ENCODE measurements around the gene SULT4A1. TPM values are rescaled to one million over a fixed set of nuclear protein-coding genes. Genes with fewer than 3 reads are reported as not detected.

SULT4A1 gene
- total RNA-seq, 1 experiment from 2014 or later = 15.0 TPM

- peaks cover 4 to 14% of the 10 kb centered on the region in 2 experiments; a peak in 3 of 4 replicates for H3K4me1 Mint-ChIP-seq
- no peak overlapping the region for H2BK5ac ChIP-seq (ENCODE audit: insufficient read length, low read length)
- H3K27ac Mint-ChIP-seq = no peak overlapping the region
- peaks cover 40% of the 10 kb centered on the region for H3K27me3 Mint-ChIP-seq (ENCODE audit: low read depth)
- no peak overlapping the region for H4K5ac ChIP-seq (ENCODE audit: insufficient read length, low read depth, low read length)
- peaks cover 5 to 10% (median 8%) of the 10 kb centered on the region in 3 experiments; a peak in 5 of 7 replicates for H3K36me3 Mint-ChIP-seq (ENCODE audit: insufficient read depth in 1 of 3, low read depth in 3 of 3)
- H3K9me3 ChIP-seq (ENCODE audit: control insufficient read depth, low read depth, low read length) = no peaks in the 10 kb centered on the region
- H4K8ac ChIP-seq (replicated peaks; ENCODE audit: insufficient read length, low read depth, low read length) = no peak overlapping the region
- H3K18ac ChIP-seq (ENCODE audit: insufficient read length, low read depth, low read length) = no peak overlapping the region
- no peak overlapping the region for H2BK15ac ChIP-seq (ENCODE audit: low read depth, low read length)
- H2AK5ac ChIP-seq (ENCODE audit: insufficient read length, low read length) = no peak overlapping the region
- H4K91ac ChIP-seq (ENCODE audit: insufficient read length, low read depth, low read length) = no peak overlapping the region
- TF ChIP-seq, protein P1, sequence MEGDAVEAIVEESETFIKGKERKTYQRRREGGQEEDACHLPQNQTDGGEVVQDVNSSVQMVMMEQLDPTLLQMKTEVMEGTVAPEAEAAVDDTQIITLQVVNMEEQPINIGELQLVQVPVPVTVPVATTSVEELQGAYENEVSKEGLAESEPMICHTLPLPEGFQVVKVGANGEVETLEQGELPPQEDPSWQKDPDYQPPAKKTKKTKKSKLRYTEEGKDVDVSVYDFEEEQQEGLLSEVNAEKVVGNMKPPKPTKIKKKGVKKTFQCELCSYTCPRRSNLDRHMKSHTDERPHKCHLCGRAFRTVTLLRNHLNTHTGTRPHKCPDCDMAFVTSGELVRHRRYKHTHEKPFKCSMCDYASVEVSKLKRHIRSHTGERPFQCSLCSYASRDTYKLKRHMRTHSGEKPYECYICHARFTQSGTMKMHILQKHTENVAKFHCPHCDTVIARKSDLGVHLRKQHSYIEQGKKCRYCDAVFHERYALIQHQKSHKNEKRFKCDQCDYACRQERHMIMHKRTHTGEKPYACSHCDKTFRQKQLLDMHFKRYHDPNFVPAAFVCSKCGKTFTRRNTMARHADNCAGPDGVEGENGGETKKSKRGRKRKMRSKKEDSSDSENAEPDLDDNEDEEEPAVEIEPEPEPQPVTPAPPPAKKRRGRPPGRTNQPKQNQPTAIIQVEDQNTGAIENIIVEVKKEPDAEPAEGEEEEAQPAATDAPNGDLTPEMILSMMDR (conservative IDR thresholded peaks at IDR 0.05) = no peak
- H2BK120ac ChIP-seq (ENCODE audit: low read depth, low read length, poor library complexity, severe bottlenecking) = no peak overlapping the region
- no peak overlapping the region for H3K4me3 Mint-ChIP-seq
- no peak overlapping the region for H3K4me2 ChIP-seq (ENCODE audit: insufficient read depth, insufficient read length, low read length)
- no peak overlapping the region for H3K56ac ChIP-seq (ENCODE audit: insufficient read length, low read depth, low read length)
- WGBS (ENCODE audit: extremely low coverage, insufficient read length, low lambda C conversion rate) = no CpG with 5 or more reads among the region's 16 CpGs
- H3K4me1 ChIP-seq (ENCODE audit: insufficient read depth, low read length) = no peaks in the 10 kb centered on the region
- no peak for DNase-seq
- no peak overlapping the region for H2BK12ac ChIP-seq (ENCODE audit: insufficient read length, low read depth, low read length)
- no peaks in the 10 kb centered on the region for H3K9me3 Mint-ChIP-seq
- no peak overlapping the region for H3K27ac ChIP-seq (ENCODE audit: insufficient read length, low read depth, low read length)
- H3K79me2 ChIP-seq (ENCODE audit: insufficient read depth, low read length) = no peaks in the 10 kb centered on the region
- H3K14ac ChIP-seq (ENCODE audit: insufficient read depth, low read length) = no peak overlapping the region
- H3K4ac ChIP-seq (ENCODE audit: low read depth, low read length) = no peak overlapping the region
- H3K23me2 ChIP-seq (ENCODE audit: insufficient read length, low read depth, low read length, poor library complexity, severe bottlenecking) = peaks cover 14% of the 10 kb centered on the region
- H2BK20ac ChIP-seq (ENCODE audit: low read depth, low read length, poor library complexity, severe bottlenecking) = no peak overlapping the region
- H3K27me3 ChIP-seq (ENCODE audit: insufficient read depth, low read length) = no peaks in the 10 kb centered on the region; the same call in 1 of the 2 replicates
- no peak overlapping the region for H3K9ac ChIP-seq (ENCODE audit: extremely low read depth, insufficient read length, low read length)
- H3K79me1 ChIP-seq (ENCODE audit: insufficient read depth, low read depth, low read length, poor library complexity, severe bottlenecking) = no peaks in the 10 kb centered on the region
- H2AFZ ChIP-seq (ENCODE audit: low read length) = no peak overlapping the region
- H4K20me1 ChIP-seq (ENCODE audit: control insufficient read depth, insufficient read depth, insufficient read length) = no peaks in the 10 kb centered on the region
- no peak overlapping the region for H3T11ph ChIP-seq (ENCODE audit: low read length)
- no peak overlapping the region for H3K23ac ChIP-seq (ENCODE audit: insufficient read length, low read depth, low read length)
Measured at GRCh38 chr22:43889201-43889859, 27.0 kb upstream of the SULT4A1 start.

Data from H9 (cell line).